Mesothelial cell of epicardium (in vitro differentiated cells): ENCODE results near the gene AUTS2. TPM values are rescaled to one million over a fixed set of nuclear protein-coding genes. Genes with fewer than 3 reads are reported as not detected.

Source experiments
- DNase-seq, 2 experiments: peaks; one replicate each; pipeline ENCODE4 v3.0.0; 2021; ENCODE audit warnings: low spot score in 2 of 2; ENCODE audit not compliant: unreplicated experiment in 2 of 2
- H3K27ac Mint-ChIP-seq: 2 replicates; pipeline ENCODE4 v1.8.0; 2021; ENCODE audit warnings: mixed read lengths
- H3K27me3 Mint-ChIP-seq: 2 replicates; pipeline ENCODE4 v1.8.0; 2021; ENCODE audit warnings: low read depth, mixed read lengths
- H3K36me3 Mint-ChIP-seq: 2 replicates; pipeline ENCODE4 v1.8.0; 2021; ENCODE audit warnings: mixed read lengths
- H3K4me1 Mint-ChIP-seq: 2 replicates; pipeline ENCODE4 v1.8.0; 2021; ENCODE audit warnings: mixed read lengths
- H3K4me3 Mint-ChIP-seq: 2 replicates; pipeline ENCODE4 v1.8.0; 2021; ENCODE audit warnings: mild to moderate bottlenecking, moderate library complexity, mixed read lengths
- H3K9me3 Mint-ChIP-seq: 2 replicates; pipeline ENCODE4 v1.8.0; 2021; ENCODE audit warnings: mixed read lengths
- total RNA-seq: library from RNA; stranded (reverse); gene quantifications from 3 replicates; pipeline ENCODE4 v1.2.1, GENCODE V29; 2021
- TF ChIP-seq, protein P1 (sequence below): fragments of 200-600 bp; sonication (generic); IDR thresholded peaks from one replicate; pipeline ENCODE4 v1.5.0; 2021; ENCODE audit warnings: antibody characterized with exemption; ENCODE audit not compliant: unreplicated experiment

Gene AUTS2
- total RNA-seq, 1 donor from 2014 or later = 135 TPM

GRCh38 chr7:70325509-70326101, 727.3 kb downstream of the AUTS2 start:
- Mint-ChIP-seq H3K4me1 (peaks cover 15% of the 10 kb centered on the region), H3K36me3 (peaks cover 16% of the 10 kb centered on the region), H3K9me3 (peaks cover 16% of the 10 kb centered on the region), H3K27me3 (no peaks in the 10 kb centered on the region), H3K4me3 (no peak overlapping the region), H3K27ac (no peak overlapping the region)
- TF ChIP-seq, protein P1, sequence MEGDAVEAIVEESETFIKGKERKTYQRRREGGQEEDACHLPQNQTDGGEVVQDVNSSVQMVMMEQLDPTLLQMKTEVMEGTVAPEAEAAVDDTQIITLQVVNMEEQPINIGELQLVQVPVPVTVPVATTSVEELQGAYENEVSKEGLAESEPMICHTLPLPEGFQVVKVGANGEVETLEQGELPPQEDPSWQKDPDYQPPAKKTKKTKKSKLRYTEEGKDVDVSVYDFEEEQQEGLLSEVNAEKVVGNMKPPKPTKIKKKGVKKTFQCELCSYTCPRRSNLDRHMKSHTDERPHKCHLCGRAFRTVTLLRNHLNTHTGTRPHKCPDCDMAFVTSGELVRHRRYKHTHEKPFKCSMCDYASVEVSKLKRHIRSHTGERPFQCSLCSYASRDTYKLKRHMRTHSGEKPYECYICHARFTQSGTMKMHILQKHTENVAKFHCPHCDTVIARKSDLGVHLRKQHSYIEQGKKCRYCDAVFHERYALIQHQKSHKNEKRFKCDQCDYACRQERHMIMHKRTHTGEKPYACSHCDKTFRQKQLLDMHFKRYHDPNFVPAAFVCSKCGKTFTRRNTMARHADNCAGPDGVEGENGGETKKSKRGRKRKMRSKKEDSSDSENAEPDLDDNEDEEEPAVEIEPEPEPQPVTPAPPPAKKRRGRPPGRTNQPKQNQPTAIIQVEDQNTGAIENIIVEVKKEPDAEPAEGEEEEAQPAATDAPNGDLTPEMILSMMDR = no peak
- no peak for DNase-seq

GRCh38 chr7:70334295-70334694, 736.0 kb downstream of the AUTS2 start:
- no peak for DNase-seq
- H3K27ac Mint-ChIP-seq = no peak overlapping the region
- TF ChIP-seq, protein P1 = no peak
- no peak overlapping the region for H3K4me3 Mint-ChIP-seq
- H3K36me3 Mint-ChIP-seq = peaks cover 24% of the 10 kb centered on the region
- no peaks in the 10 kb centered on the region for H3K27me3 Mint-ChIP-seq
- H3K4me1 Mint-ChIP-seq = no peaks in the 10 kb centered on the region
- H3K9me3 Mint-ChIP-seq = peaks cover 31% of the 10 kb centered on the region

DNA sequence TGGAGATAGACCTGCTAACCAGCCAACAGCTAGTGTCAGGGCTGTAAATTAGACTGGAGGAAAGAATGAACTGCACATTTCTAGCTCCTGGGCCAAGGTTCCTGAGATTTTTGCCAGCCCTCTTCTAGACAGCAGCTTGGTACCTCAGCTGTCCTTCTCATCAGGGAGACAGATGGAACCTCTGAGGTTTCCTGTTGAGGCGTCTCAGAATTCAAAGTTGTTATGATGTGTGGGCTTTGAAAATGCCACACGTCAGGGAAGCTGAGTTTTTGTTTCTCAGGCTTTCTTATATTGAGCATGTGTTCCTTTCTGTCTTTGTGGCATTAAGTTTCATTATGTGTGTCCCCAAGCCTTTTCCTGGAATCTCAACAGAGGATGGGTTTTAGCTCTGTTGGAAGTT, 736.6 kb downstream of the AUTS2 start:
- Mint-ChIP-seq H3K9me3 (peaks cover 26% of the 10 kb centered on the region), H3K27me3 (no peaks in the 10 kb centered on the region), H3K4me3 (no peak overlapping the region)

GRCh38 chr7:70336536-70336935, 738.3 kb downstream of the AUTS2 start:
- Mint-ChIP-seq H3K4me3 (no peak overlapping the region), H3K27ac (no peak overlapping the region), H3K27me3 (no peaks in the 10 kb centered on the region), H3K4me1 (no peaks in the 10 kb centered on the region), H3K36me3 (peaks cover 8% of the 10 kb centered on the region), H3K9me3 (peaks cover 15% of the 10 kb centered on the region)
- TF ChIP-seq, protein P1 = no peak
- no peak for DNase-seq

More for the DNA sequence above, 736.6 kb downstream of the AUTS2 start:
- TF ChIP-seq, protein P1 = no peak
- Mint-ChIP-seq H3K27ac (no peak overlapping the region), H3K36me3 (peaks cover 19% of the 10 kb centered on the region), H3K4me1 (no peaks in the 10 kb centered on the region)
- DNase-seq = no peak

- no peak overlapping the region for H3K27ac Mint-ChIP-seq
- H3K36me3 Mint-ChIP-seq = peaks cover 1% of the 10 kb centered on the region
- DNase-seq = no peak
- no peak overlapping the region for H3K4me3 Mint-ChIP-seq
- H3K9me3 Mint-ChIP-seq = peaks cover 2% of the 10 kb centered on the region
- no peaks in the 10 kb centered on the region for H3K4me1 Mint-ChIP-seq
- TF ChIP-seq, protein P1 = no peak
- no peaks in the 10 kb centered on the region for H3K27me3 Mint-ChIP-seq
Measured at GRCh38 chr7:70338015-70338414, 739.7 kb downstream of the AUTS2 start.

GRCh38 chr7:70340236-70340635, 742.0 kb downstream of the AUTS2 start:
- Mint-ChIP-seq H3K4me1 (peaks cover 8% of the 10 kb centered on the region), H3K27me3 (no peaks in the 10 kb centered on the region), H3K4me3 (no peak overlapping the region), H3K9me3 (no peaks in the 10 kb centered on the region), H3K36me3 (no peaks in the 10 kb centered on the region), H3K27ac (no peak overlapping the region)
- DNase-seq = no peak
- TF ChIP-seq, protein P1 = no peak
